HG02610 (cell line): ENCODE data around the gene GRID1.
"Not testable (repeated sequence)": the region's sequence is repeated elsewhere in the genome, so short reads cannot be mapped to it uniquely, and the experiment has no call there.

Experiments
- ATAC-seq: cut with Tn5 transposase; IDR thresholded peaks from one replicate; pipeline ENCODE4 v1.9.1; 2021; ENCODE audit warnings: mild to moderate bottlenecking, moderate library complexity; ENCODE audit not compliant: unreplicated experiment

GRID1 gene

GRCh38 chr10:85863301-85864172, 503.1 kb downstream of the GRID1 start:
- no peak for ATAC-seq

- ATAC-seq: no peak
Measured at GRCh38 chr10:85862771-85863170, 503.8 kb downstream of the GRID1 start.

- no peak for ATAC-seq
Measured at GRCh38 chr10:85861513-85862197, 504.9 kb downstream of the GRID1 start.

GRCh38 chr10:85859859-85860258, 506.7 kb downstream of the GRID1 start:
- no peak for ATAC-seq

DNA sequence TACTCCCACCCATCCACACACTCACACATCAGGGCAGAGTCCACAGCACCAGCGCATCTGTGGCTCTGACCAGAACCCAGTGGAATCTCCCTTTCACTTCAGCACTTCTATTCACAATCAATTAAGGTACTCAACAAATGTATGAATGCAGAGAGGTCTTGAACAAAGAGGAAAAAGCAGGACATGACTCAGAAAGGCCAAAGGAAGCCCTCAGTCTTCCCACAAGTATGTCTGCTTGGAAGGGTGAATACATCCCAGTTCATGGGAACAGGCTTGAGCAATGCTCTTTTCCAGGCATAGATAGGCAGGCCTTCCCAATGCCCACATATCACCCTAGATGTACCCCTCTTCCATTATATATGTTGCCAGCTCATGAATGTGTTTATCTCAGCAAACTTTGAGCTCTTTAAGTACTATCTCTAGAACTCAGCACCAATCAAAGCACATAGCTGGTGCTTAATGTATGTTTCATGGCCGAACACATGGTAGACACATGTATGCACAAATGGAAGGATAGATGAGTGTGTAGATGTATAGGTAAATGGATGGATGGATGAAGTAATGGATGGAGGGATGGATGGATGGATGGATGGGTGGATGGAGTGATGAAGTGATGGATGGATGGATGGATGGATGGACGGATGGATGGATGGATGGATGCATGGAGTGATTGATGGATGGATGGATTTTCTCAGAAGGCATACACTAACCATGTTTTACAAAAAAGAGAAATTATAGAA, 507.6 kb downstream of the GRID1 start:
- no peak for ATAC-seq

DNA sequence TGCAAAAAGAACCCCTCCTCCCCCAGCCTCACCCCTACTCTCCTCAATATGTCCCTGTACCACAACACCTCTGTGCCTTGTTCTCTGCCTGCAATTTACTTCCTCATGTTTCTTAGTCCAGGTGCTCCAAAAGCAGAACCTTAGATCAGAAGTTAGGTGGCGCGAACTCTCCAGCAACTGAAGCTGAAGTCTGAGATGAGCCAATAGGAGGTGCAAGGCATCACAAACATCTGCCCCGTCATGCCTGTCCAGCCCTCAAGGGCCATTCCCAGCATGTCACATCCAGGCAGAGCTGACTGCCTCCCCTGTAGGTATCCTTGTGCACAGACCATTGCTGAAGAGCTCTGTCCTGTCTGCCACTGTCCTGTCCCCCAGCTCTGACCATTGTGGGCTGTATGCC, 508.8 kb downstream of the GRID1 start:
- no peak for ATAC-seq

- ATAC-seq: no peak
Measured at GRCh38 chr10:85857305-85857704, 509.3 kb downstream of the GRID1 start.

DNA sequence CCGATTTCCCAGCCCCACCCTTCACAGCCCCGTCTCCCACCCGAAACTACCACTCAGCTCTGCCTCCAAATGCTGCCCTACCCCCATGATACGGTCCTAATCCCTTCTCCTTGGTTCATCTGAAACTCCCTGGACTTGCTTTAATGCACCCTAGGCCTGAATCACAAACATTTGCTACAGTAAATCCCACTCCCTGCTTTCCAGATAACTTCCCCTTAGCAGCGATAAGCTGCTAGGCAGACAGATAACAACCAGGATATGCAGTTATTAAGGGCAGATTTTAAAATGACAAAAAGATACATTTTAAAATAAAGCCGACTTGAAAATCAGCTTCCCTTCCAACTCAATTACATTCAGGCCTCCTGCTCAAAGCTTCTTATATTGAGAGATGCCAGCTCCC, 514.7 kb downstream of the GRID1 start:
- ATAC-seq: no peak

- ATAC-seq: no peak
Measured at GRCh38 chr10:85851325-85851724, 515.3 kb downstream of the GRID1 start.

- no peak for ATAC-seq
Measured at GRCh38 chr10:85850736-85851135, 515.9 kb downstream of the GRID1 start.

DNA sequence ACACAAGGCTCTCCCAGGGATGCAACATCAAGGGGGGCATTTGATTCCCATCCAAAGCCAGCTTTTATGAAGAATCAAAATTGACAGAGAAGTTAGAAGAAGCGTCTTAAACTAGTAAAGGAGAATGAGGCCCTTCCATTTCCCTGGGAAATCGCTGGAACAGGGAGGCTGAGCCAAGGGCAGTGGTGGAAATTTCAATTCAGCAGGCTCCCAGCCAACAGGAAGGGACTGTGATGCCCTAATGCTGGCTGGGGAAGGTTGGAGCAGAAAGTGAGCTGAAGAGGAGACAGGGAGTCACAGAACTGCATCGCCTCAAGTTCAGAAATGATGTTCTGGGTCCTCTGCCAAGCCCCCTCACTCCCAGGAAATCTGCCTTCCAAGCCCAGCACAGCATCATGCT, 517.3 kb downstream of the GRID1 start:
- ATAC-seq: no peak

GRCh38 chr10:85848756-85849155, 517.8 kb downstream of the GRID1 start:
- ATAC-seq: no peak

DNA sequence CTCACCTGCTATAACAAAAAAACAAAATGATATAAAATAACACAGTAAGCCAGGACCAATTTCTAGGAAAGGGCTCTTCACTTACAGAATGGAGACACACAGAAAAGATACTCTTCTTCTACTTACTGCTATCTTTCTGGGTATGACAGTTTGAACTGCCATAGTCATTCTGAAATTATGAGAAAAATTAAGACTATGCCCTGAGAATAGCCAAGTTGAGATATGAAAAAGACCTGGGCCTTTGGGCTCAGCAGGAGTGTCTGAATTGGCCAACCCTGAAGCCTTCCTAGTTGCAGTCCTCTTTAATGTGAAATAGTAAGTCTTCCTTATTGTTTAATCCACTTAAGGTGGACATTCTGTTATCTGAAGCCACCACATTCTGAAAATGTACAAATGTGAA, 519.5 kb downstream of the GRID1 start:
- ATAC-seq: no peak

DNA sequence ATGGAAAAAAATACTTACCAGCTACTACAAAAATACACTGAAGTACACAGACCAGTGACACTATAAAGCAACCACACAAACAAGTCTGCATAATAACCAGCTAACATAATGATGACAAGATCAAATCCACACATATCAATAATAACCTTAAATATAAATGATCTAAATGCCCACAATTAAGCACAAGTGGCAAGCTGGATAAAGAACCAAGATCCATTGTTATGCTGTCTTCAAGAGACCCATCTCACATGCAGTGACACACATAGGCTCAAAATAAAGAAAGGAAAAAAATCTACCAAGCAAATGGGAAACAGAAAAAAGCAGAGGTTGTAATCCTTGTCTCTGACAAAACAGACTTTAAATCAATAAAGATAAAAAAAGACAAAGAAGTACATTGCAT, 527.9 kb downstream of the GRID1 start:
- ATAC-seq: not testable (repeated sequence)

- no peak for ATAC-seq
Measured at GRCh38 chr10:85832988-85833387, 533.6 kb downstream of the GRID1 start.

GRCh38 chr10:85831422-85831821, 535.2 kb downstream of the GRID1 start:
- ATAC-seq: no peak

DNA sequence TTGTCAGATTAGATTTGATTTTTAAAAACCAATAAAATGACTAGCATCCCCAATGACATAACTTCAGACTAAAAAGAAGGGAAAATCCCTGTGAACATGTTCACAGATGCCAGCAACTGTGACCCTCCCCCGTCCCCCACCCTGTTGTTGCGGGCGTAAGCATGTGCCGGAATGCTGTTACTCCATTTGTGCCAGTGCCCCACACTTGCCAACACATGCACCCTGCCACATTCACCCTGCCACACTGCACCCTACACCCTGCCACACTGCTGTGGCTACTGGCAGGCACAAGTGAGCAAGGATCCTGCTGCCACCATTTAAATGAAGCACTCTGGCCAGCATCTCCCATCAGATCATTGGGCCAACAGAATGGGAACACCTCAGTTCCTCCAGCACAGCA, 540.2 kb downstream of the GRID1 start:
- no peak for ATAC-seq

DNA sequence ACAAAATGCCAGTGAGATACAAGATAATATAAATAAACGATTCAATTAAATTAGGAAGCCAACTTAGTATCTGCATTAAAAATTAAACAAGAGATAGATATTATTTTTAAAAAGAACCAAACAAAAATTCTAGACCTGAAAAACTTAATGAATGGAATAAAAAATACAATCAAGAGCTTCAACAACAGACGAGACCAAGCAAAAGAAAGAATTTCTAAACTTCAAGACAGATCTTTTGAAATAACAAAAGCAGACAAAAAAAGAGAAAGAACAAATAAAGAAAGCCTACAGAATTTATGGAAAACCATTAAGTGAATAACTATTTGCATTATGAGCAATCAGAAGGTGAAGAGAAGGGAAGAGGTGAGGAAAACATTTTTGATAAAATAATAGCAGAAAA, 555.2 kb downstream of the GRID1 start:
- no peak for ATAC-seq

GRCh38 chr10:85810674-85811073, 555.9 kb downstream of the GRID1 start:
- no peak for ATAC-seq

DNA sequence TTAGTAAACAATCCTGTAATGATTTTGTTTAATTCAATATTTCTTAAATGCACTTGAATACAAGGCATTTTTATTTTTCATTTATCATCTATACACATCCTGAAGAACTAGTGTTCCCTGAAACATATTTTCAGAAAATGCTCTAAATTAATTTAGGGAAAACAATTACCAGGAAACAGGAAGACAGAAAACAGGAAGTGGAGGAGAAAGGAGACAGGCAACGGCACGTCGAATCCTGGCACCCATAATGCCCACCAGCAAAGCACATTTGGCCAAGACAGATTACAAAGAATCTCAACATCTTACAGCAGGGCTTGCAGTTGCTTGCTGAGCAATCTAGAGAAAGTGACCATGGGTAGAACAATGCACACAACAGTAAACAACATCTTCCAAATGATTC, 571.1 kb downstream of the GRID1 start:
- no peak for ATAC-seq

- ATAC-seq: no peak
Measured at GRCh38 chr10:85794553-85794952, 572.0 kb downstream of the GRID1 start.

DNA sequence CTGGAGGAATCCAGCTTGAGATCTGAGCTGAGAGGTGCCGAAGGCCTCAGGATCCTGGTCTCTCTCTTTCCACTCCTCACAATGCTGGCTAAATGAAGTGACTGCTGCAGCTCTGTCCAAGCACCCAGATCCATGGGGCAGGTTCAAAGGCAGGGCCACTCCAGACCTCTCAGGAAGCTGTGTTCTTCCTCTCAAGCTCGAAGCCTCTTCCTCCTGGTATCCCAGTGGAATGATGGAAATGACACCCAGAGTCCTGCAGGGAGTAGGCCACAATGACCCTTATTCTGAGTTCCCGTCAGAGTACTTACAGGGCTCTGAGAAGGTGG, 574.1 kb downstream of the GRID1 start:
- no peak for ATAC-seq
